GM18517 (cell line): ENCODE results near the gene NEK7.
"Not testable (repeated sequence)": the region's sequence is repeated elsewhere in the genome, so short reads cannot be mapped to it uniquely, and the experiment has no call there.

Source experiments
- ATAC-seq: cut with Tn5 transposase; IDR thresholded peaks from one replicate; pipeline ENCODE4 v1.9.1; 2021; ENCODE audit warnings: mild to moderate bottlenecking, moderate library complexity; ENCODE audit not compliant: unreplicated experiment

Gene NEK7

DNA sequence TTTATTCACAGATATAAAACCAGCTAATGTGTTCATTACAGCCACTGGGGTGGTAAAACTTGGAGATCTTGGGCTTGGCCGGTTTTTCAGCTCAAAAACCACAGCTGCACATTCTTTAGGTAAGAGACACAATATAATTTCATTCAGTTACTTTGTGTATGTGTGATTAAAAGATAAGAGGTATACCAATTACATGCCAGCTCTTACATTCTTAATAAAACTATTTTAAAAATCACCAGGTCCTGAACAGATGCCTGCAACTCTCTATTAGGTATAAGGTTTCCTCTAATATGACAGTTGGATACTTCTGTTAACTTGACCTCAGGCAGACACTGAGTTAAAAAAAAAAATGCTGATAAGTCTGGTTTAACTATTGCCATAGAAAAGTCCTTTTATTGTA is 122.1 kb downstream of the NEK7 start:
- no peak for ATAC-seq

DNA sequence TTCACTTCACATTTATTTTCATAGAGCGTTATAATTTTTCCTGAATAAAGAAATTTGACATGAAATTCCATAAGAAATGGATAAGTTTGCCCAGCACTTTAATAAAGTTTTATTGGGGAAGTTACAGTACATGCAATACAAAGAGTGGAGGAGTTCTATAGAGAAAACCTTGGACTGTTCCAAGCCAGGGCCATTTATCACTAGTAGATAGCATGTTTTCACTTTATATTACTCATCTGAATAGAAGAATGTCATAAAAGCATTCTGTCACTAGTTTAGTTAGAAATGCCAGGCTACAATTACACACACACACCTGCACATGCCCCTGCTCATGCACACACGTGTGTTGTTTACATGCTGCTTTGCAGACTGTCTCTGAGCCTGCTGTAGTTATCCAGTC is 123.3 kb downstream of the NEK7 start:
- ATAC-seq, result no peak

DNA sequence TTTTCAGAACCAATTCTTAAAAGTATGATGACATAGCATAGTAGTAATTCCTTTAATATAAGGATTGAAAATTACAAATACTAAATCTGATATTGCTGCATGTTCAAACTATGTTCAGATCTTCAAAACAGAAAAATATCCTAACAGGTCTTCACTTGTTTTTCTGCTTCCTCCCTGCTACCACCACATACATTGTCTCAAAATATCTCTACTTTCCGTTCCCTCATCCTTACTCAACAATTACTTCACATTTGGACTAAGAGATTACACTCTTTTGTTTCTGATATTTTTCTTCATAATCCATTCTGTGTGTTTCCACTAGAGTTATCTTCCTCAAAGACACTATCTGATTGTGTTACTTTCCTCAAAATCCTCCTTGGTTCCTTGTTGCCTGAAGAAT is 125.1 kb downstream of the NEK7 start:
- ATAC-seq, result no peak

DNA sequence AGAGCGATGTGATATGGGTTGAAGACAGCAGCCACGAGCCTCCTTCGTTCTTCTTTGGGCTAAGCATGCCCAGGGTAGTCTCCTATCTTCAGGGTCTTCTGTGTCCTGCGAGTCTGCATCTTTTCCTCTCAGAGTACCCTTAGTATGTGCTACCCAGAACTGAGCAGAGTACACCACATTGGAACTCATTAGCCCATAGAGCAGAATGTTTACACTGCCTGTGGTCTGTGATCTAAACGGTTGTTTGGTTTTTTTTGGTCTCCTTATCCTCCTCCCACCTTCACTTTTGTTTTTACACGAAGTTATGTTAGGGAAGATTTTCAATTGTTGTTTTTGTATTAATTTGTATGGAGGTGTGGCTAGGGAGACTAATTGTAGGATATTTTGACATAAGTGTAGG is 126.4 kb downstream of the NEK7 start:
- no peak for ATAC-seq

DNA sequence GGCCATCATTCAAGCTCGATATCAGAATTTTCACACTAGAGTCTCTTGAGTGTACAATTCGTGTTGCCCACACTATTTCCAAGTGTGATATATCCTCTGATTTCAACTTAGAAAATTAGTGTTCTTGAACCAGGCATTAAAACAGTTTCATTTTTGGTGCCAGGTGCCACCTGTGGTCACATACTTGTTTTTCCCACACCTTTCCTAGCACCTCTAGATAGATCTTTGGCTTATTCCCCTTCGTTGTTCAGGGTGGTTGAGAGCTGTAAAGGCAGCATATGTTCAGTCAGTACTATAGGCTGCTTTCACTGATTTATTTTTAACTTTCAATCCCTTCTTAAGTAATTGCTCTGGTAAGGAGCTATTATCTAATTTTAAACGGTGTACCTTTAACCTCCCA is 131.1 kb downstream of the NEK7 start:
- no peak for ATAC-seq

DNA sequence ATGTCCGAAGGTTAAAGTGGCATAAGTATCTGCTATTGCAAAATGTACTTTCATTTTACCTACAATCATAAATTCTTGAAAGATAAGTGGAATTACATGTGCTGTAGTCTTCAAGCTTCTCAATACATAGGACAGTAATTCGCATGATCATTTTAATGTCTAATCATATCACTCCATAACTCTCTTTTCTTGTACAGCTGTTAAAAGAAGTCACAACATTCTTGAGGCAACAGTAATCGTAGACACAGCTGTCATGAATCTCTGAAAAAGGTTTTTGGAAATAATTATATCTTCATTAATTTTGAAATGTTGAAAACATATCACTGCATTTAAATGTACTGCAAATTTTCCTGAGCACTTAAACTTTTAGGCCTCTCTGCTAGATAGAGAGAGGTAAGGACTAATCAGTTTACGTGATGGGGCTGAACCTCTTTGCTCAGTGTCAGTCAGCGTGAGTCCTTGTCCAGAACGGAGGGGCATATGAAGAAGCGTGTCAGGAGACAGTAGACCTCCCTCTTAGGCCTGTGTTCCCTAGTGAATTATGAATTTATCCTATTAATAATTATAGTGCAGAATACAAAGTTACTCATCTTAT is 133.4 kb downstream of the NEK7 start:
- no peak for ATAC-seq

DNA sequence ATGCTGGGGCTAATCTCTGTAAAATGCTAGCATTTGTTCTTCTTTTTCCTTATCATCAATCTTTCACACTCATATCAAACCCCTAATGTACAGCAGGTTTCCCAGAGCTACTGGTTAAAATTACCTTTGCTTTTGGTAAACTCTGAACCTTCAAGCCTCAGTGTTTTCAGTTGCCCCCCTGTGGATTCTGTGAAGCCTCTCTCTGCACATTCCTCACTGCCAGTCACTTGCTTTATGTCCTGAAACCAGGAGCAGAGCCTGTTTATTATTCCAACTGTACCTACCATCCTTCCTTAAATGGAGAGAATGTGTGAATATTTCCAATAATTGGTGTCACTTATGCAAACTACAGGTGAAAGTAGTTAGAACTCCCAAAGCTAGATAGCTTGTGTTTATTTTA is 134.2 kb downstream of the NEK7 start:
- no peak for ATAC-seq

DNA sequence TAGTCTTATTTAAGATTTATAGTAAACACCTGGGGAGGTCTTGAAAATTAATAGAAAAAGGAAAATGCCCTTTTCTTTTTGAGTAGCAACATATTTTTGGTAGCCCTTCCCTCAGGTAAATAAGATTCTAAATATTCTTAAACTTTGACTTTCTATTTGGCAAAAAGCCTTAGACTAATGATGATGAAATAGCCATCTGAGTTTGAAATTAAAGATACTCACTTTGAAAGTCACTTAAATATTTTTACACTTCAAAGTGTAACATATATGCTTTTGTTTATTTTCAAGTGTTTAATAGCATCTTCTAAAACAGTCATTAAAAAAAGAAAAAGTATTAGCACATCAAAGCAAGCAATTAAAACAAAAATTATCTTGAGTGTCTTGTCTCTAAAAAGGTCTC is 135.1 kb downstream of the NEK7 start:
- ATAC-seq, result no peak

DNA sequence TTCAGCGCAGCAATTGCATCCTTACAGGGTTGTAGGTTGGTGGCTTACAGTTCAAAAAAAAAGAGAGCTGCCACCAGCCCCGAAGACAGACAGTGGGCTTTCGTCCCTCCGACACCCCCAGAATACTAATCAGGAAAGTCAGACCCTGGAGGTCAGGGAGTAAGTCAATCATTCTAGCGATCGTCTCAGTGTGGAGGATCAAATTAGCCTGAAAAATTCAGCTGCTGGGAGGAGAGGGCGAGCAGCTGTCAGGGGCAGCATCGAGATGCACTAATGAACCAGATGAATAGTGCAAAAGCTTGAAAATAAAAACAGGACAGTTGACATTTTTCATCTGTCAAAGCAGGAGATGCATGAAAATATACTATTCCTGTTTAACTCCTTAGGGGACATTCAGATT is 138.4 kb downstream of the NEK7 start:
- ATAC-seq, result no peak

DNA sequence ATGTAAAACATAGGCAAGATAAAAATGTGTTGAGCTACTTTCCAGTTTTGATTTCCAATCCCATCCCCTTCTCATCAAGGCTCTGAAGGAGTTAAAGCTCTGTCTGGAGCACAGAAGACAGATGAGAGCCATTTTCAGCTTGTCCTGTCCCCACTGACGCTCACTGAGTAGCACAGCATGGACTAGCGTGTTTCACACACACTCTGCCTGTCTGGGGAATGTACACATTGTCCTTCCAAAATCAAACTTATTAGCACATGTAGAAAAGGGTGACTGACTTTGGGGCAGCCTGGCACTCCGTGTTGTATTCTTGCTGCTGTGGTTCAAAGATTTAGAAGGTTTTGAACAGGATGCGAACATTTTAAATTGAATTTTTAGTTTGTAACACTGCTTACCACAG is 139.2 kb downstream of the NEK7 start:
- no peak for ATAC-seq

DNA sequence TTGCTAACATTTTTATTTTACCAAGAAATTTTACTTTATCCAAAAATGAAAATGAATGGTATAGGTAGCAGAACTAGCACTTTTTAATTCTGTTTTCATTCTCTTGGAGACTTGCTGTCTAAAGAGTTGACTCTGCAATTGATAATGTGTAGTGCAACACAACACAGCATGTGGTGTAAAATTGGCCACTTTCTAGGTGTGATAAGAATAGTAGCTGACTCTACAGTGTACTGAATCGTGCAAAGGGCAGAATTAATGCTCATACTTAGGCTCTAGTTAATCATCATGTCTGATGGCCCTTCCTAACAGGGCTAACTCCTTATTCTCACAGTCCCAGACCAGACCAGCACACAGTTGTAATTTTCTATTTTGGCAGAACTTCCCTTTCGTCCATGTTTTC is 140.5 kb downstream of the NEK7 start:
- ATAC-seq, result no peak

DNA sequence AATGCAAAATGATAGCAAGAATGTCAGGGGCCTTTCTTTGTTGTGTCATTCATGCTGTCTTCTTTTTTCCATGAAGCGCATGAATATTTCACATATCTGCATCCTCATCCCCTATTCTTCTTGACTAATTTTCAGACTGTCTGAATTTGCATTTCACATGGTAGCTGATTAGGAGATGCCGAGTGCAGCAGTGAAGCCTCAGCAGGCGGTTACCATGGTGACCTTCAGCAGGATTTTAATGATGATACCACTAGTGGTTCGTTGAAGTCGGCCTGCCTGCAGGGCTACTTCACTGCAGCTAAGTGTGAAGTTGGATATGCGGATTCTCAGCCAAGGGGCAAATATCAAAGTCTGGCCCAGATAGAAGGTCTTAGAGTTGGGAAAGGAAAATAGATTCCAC is 141.8 kb downstream of the NEK7 start:
- ATAC-seq, result no peak

DNA sequence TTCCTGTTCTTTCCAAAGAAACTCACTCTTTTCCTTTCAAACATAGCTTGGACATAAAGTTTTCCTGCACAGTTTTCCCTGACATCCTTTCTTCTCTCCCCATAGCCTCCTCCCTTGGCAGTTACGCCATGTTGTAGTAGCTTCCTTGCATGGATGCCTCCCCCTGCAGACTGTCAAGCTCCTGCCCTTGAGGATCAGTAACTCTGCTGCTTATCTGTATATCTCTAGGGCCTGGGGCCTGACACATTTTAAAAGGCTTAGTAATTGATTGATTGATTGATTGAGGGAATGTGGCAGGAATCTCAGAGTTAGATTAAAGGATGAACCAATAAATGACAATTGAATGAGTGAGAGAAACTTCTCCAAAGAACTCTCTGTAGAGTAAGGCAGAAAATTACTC is 143.7 kb downstream of the NEK7 start:
- no peak for ATAC-seq

DNA sequence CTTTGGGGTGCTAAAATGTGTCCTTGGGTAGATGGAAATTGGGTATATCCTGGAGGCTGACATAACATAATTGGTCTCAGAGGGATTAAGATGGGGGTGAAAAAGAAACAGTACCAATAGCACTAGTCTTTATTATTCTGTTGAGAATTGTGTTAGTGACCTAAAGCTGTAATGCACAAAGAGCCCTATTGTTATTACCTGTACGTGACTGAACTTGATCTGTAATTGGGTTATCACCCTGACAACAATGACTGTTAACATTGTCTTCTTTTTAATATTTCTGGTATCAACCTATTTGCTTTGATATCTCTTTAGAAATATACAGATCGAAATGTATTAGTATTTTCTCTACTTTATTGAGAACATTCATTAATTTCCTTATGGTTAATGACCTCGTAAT is 147.6 kb downstream of the NEK7 start:
- ATAC-seq, result no peak

DNA sequence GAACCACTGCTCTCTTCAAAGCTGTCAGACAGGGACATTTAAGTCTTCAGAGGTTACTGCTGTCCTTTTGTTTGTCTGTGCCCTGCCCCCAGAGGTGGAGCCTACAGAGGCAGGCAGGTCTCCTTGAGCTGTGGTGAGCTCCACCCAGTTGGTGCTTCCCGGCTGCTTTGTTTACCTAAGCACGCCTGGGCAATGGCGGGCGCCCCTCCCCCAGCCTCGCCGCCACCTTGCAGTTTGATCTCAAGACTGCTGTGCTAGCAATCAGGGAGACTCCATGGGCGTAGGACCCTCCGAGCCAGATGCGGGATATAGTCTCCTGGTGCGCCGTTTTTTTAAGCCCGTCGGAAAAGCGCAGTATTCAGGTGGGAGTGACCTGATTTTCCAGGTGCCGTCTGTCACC is 158.0 kb downstream of the NEK7 start:
- not testable (repeated sequence) for ATAC-seq

DNA sequence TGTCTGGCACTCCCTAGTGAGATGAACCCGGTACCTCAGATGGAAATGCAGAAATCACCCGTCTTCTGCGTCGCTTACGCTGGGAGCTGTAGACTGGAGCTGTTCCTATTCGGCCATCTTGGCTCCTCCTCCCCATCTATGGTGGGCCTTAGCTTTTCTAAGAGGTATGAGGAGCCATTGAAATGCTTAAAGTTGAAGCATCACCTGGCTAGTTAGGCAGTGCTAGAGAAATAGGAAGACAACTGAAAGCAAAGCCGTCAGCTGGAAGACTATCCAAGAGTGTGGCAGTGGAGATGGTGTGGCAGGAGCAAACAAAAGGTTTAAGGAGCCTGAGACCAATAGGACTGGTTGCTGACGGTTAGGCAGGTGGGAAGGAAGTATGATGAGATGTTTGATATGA is 158.5 kb downstream of the NEK7 start:
- not testable (repeated sequence) for ATAC-seq

DNA sequence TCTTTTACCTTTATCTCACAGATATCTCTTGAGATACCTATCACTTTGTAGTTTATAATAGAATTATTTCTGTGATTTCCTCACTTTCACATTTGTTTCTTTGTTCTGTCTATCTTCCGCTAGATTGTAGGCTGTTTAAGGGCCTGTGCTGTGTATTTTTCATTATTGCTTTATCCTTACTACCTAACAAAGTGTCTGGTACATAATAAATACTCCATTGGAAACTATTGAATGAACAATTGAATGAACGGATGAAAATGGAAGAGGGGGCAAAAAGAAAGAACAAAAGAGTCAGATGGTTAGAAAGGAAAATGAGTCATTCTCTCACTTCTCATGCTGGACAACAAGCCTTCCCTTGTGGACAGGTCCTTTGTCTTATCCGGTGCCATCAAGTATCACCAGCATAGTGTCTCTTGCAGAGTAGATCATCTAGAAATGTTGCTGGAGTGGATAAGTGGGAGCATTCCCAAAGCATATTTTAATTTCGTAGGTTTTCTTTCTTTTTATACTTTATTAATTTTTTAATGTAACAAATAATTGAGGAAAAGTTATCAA is 159.8 kb downstream of the NEK7 start:
- ATAC-seq, result no peak

DNA sequence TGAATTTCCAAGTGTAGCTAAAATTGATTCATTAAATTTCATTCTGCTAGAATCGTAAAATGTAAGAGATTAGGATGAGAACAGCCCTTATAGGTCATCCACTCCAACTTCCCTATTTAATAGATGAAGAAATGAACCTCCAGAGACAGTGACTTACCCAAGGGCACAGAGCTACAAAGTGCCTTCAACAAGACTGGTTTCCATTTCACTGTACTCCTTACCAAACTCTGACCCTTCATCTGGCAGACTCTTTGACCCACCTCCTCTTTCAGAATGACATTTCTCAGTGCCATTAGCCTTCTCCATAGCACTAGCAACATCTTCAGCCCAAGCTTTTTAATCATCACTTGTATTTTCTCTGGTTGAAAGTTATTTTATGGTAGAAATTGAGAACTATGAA is 161.3 kb downstream of the NEK7 start:
- ATAC-seq, result peak; percentile 88

DNA sequence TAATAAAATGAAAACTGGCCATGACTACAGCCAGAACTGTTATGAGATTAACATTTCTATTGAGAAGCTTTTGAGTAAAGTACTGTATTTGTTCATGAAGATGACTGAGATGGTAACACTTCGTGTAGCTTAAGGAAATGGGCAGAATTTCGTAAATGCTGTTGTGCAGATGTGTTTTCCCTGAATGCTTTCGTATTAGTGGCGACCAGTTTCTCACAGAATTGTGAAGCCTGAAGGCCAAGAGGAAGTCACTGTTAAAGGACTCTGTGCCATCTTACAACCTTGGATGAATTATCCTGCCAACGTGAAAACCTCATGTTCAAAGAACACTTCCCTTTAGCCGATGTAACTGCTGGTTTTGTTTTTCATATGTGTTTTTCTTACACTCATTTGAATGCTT is 164.0 kb downstream of the NEK7 start:
- no peak for ATAC-seq

DNA sequence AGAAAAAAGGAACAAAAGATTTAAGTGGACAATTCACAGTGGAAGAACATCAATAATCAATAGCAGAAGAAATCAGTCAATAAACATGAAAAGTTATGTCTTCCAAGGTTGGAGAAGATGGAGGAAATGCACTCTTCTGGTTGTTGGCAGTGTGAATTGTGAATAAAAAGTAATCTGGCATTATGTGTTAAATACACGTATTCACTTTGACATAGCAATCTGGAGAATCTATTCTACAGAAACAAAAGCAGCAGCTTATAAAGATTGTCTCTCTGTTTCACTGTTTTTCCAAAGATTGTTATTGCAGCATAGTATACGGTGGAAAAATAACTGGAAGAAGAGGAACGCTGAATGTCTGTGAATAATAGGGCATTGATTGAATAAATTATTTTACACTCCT is 169.4 kb downstream of the NEK7 start:
- ATAC-seq, result no peak

DNA sequence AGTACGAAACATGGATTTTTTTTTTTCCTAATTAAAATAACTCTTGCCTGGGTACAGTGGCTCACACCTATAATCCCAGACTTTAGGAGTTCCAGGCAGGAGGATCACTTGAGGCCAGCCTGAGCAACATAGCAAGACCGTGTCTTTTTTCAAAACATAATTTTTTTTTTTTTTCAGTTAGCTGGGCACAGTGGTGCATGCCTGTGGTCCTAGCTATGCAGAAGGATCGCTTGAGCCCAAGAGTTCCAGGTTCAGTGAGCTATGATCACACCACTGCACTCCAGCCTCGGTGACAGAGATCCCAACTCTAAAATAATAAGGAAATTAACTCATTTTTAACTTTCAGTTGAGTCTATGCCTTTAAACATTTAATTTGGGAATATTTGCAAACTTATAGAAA is 170.1 kb downstream of the NEK7 start:
- no peak for ATAC-seq

DNA sequence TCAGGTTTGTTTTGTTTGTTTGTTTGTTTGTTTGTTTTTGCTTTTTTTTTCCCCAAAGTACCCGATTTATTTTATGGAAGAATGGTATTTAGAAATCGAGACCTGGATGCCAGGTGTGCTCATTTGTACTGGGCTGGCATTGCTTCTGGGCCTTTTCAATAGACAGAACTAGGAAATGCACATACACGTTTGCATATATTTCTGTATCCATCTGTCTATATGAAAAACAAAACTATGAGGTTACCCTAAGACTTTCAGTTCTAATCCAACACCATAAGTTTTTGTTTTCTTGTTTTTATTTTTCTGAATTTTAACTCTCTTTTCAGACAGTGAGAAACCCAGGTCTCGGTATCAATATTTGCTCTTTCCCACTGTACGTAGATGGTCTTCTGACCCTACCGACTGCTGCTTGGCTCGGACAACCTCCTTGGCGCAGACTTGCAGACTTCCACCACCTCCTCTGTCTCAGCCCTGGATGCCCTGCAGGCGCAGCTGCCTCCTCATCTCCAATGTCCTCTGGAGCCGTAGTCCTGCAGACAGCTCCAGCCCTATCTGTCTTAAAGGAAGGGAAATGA is 171.7 kb downstream of the NEK7 start:
- ATAC-seq, result no peak

DNA sequence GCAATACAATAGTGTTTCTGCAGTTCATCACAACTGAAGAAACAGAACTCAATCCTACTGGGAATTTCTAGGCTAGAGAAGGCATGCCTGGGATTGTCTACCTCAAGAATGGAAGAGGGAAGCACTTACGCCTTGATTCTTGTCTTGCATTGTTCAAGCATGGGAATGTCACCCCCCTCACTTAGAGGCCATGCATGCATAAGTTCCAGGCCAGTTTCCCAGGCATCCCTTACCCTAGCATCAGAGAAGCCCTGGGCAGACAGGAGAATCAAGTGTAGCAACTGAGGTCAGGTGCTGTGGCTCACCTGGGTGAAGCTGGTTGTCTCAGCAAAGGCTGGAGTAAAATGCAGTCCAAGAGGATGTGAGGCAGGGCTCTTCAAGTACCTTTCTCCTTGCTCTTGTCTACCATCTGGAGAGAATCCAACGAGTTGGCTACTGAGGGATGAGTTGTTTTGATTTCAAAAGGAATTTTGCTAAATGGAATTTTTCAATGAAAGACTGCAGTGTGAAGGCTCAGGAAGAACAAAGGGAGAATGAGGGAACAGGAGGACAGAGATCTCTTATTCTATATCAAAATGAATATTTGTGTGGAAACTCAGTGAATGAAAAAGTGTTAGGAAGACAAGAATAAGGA is 174.3 kb downstream of the NEK7 start:
- no peak for ATAC-seq
